ENCODE measurements around the gene KHNYN.

The KHNYN gene

GRCh38 chr14:24417832-24418491 lies 11.8 kb upstream of the KHNYN start:
- TF ChIP-seq, protein P1, sequence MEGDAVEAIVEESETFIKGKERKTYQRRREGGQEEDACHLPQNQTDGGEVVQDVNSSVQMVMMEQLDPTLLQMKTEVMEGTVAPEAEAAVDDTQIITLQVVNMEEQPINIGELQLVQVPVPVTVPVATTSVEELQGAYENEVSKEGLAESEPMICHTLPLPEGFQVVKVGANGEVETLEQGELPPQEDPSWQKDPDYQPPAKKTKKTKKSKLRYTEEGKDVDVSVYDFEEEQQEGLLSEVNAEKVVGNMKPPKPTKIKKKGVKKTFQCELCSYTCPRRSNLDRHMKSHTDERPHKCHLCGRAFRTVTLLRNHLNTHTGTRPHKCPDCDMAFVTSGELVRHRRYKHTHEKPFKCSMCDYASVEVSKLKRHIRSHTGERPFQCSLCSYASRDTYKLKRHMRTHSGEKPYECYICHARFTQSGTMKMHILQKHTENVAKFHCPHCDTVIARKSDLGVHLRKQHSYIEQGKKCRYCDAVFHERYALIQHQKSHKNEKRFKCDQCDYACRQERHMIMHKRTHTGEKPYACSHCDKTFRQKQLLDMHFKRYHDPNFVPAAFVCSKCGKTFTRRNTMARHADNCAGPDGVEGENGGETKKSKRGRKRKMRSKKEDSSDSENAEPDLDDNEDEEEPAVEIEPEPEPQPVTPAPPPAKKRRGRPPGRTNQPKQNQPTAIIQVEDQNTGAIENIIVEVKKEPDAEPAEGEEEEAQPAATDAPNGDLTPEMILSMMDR (conservative IDR thresholded peaks at IDR 0.05): no peak
- no peak for TF ChIP-seq ZFX (IDR thresholded peaks at IDR 0.05)
- H3K27ac ChIP-seq: no peak overlapping the region

DNA sequence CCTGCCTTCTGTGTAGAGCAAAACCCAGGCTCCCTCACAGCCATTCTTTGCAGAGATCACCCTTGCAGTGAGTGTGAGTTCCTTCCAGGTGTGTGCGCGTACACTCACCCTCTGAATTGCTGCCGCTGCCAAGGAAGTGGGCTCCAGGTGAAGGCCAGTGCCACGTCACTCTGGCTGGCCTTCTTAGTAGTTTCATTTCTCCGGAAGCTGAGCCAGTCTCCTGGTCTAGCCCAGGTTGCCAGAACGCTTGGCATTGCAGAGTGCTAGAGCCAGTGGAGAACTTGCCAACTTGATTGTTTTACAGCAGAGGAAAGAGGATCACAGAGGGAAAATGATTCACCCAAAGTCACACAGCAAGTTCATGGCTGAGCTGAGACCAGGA lies 11.3 kb upstream of the KHNYN start:
- TF ChIP-seq, protein P1 (conservative IDR thresholded peaks at IDR 0.05): no peak
- TF ChIP-seq ZFX (IDR thresholded peaks at IDR 0.05): no peak
- no peak overlapping the region for H3K27ac ChIP-seq

GRCh38 chr14:24422261-24422660 lies 7.5 kb upstream of the KHNYN start:
- TF ChIP-seq, protein P1 (conservative IDR thresholded peaks at IDR 0.05): no peak
- no peak for TF ChIP-seq ZFX (IDR thresholded peaks at IDR 0.05)
- H3K27ac ChIP-seq: no peak overlapping the region

GRCh38 chr14:24422694-24423601 lies 6.8 kb upstream of the KHNYN start:
- no peak for TF ChIP-seq ZFX (IDR thresholded peaks at IDR 0.05)
- TF ChIP-seq, protein P1 (conservative IDR thresholded peaks at IDR 0.05): no peak
- H3K27ac ChIP-seq: no peak overlapping the region

DNA sequence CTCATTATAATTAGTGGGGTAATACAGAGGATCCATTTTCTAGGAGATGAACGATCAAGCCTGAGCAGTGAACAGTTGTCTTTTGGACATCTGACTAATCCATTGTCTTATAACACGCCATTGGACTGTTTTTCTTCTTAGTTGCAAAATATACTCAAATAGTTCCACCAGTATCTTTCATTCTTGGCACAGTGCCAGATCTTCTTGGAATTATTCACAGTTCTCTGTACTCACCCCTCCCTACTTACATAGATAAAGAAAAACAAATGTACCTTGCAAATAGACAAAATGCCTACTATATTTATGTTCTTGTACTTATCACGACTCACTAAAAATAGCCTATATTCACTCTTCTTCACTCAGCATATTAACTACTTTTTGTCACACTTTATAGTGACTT lies 4.0 kb upstream of the KHNYN start:
- no peak overlapping the region for H3K27ac ChIP-seq
- TF ChIP-seq, protein P1 (conservative IDR thresholded peaks at IDR 0.05): no peak
- no peak for TF ChIP-seq ZFX (IDR thresholded peaks at IDR 0.05)

DNA sequence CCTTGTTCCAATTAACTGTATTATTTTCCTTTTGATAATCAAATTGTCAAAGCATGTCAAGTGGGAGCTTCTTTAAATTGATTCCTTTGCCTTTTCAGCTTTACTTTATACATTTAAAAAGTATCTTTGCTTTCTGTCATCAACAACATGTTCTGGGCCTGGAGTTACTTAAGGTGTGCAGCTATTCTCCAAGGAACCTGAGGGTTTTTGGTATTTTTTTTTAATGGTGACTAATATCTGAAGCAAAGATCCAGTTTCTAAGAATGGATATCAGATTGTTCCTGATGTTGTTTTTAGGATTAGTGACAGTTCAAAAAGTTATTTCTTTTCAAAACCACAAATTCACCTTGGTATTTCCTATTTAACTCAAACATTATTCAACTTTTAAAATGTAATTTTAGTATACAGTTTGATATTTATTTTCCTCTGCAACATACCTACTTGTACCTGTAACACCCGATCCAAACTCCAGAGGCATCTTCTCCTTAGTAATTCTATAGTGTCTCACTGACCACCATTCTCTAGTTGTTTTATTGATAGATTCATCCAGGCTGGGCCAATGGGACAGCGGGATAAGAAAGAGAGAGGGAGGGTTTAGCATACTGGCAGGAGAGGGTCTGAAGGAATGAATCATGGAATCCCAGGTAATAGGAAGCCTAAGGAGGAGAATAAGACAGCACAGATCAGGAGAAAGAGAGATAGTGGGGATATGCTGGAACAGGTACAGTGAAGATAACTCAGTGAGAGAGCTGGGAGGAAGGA lies 3.4 kb upstream of the KHNYN start:
- TF ChIP-seq ZFX (IDR thresholded peaks at IDR 0.05): no peak
- TF ChIP-seq, protein P1 (conservative IDR thresholded peaks at IDR 0.05): no peak
- H3K27ac ChIP-seq: no peak overlapping the region

Data from C4-2B (cell line).